ENCODE data around the gene BICD2. TPM values are rescaled to one million over a fixed set of nuclear protein-coding genes. Genes with fewer than 3 reads are reported as not detected.

The BICD2 gene
- total and polyA plus RNA-seq, 2 of the 8 experiments (the other 6 are each of a cell fraction or from before 2014, with no cell fraction given), result 6.6 to 22.8 TPM

DNA sequence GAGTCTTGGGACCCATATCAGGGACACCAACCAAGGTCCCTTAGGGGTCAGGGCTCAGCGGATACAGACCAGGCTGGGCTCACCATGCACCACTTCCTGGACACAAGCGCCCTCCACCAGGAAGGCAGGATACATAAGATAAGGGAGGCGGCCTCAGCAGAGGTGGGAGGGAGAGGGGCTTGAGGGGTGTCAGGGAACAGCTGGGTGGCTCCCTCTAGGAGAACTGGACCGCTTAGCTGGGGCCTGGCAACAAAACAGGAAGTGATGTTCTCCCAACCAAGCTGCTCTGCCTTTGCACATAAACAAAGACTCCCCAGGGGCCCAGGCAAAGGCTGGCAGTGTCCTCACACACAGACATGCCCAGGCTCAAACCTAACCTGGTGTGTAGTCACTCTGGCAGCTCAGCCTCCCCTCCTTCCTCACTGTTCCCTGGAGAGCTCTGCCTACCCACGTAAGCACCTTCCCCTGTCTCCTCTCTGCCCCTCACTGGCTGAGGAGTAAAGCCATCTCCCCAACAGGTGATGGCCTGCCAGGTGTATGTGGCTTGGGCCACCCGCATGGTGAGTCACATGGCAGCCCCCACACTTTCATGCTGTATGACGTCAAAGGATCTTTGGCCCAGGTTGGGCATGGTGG lies 5.8 kb upstream of the BICD2 start:
- POLR2A ChIA-PET (ENCODE audit: partially characterized antibody), result no interaction called here
- no peak overlapping the region for H3K23ac ChIP-seq (ENCODE audit: insufficient read length)
- DNase-seq (ENCODE audit: low read depth in 1 of 2, low spot score in 2 of 2) (no peak), FAIRE-seq (no peak)
- H2AFZ ChIP-seq (ENCODE audit: low read length), result peak overlapping the region; percentile 96
- H4K8ac ChIP-seq (ENCODE audit: extremely low read depth, insufficient read depth, low read length), result peak overlapping the region; percentile 90; the same call in 1 of the 2 replicates
- H2BK15ac ChIP-seq (ENCODE audit: low read length), result peak overlapping the region; percentile 90
- no peaks in the 10 kb centered on the region for H4K20me1 ChIP-seq (replicated peaks in 1 of 2; ENCODE audit: control insufficient read depth in 1 of 2, insufficient read depth in 2 of 2, low read length in 2 of 2)
- H3K36me3 ChIP-seq (ENCODE audit: control insufficient read depth in 2 of 4, insufficient read depth in 4 of 4, low read length in 3 of 4), result no peaks in the 10 kb centered on the region
- H3K9me3 ChIP-seq (ENCODE audit: insufficient read depth in 2 of 2, low read depth in 1 of 2, low read length in 1 of 2), result no peaks in the 10 kb centered on the region
- H2AK5ac ChIP-seq (ENCODE audit: low read depth, low read length), result no peak overlapping the region
- WGBS, 2 experiments (ENCODE audit: extremely low coverage in 1 of 2, insufficient coverage in 1 of 2, insufficient read length in 1 of 2, insufficient replicate concordance in 2 of 2, low coverage in 1 of 2, low lambda C conversion rate in 2 of 2, missing lambda C conversion rate in 1 of 2), result 77% methylated on average over 7 of the region's 7 CpGs; no CpG with 5 or more reads in 1 of the 2 experiments
- H3K18ac ChIP-seq (ENCODE audit: extremely low read depth, low read length), result peak overlapping the region; percentile 68; the same call in 1 of the 2 replicates
- H3K79me1 ChIP-seq (ENCODE audit: low read depth, low read length), result no peaks in the 10 kb centered on the region
- no peak for TF ChIP-seq RBBP5 (IDR thresholded peaks at IDR 0.05; ENCODE audit: borderline replicate concordance, low read depth, low read length)
- TF ChIP-seq TAF1 (IDR thresholded peaks at IDR 0.05; ENCODE audit: low read depth, low read length), result 0 out of 2 replicates have a peak, but pooled peaks have one; percentile 38
- TF ChIP-seq, protein P1, sequence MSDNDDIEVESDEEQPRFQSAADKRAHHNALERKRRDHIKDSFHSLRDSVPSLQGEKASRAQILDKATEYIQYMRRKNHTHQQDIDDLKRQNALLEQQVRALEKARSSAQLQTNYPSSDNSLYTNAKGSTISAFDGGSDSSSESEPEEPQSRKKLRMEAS (IDR thresholded peaks at IDR 0.05), result peak; percentile 58; the same call in 1 of the 2 replicates
- no peak for TF ChIP-seq SP1 (IDR thresholded peaks at IDR 0.05; ENCODE audit: low read depth, low read length)
- peak; percentile 36; the same call in 1 of the 2 replicates for TF ChIP-seq E2F6 (IDR thresholded peaks at IDR 0.05)
- no peak for TF ChIP-seq FOSL1 (IDR thresholded peaks at IDR 0.05; ENCODE audit: insufficient read depth, low read depth, low read length)
- no peak for TF ChIP-seq CBX5 (IDR thresholded peaks at IDR 0.05; ENCODE audit: low read depth, low read length)
- TF ChIP-seq POLR2A (IDR thresholded peaks at IDR 0.05; ENCODE audit: control extremely low read depth in 1 of 2, low read depth in 2 of 2, low read length in 2 of 2), result peak in 1 of 2 experiments; percentile 51; a peak in 1 of 3 replicates
- peak; percentile 27; the same call in 1 of the 2 replicates for TF ChIP-seq POLR2AphosphoS5 (IDR thresholded peaks at IDR 0.05; ENCODE audit: low read depth, low read length)
- TF ChIP-seq BACH1 (IDR thresholded peaks at IDR 0.05; ENCODE audit: low read length), result no peak
- H3K4me3 ChIP-seq (ENCODE audit: extremely low read depth in 1 of 4, insufficient read depth in 2 of 4, low read depth in 3 of 4, low read length in 4 of 4), result no peak overlapping the region
- CTCF ChIA-PET (ENCODE audit: partially characterized antibody), result interaction anchor here (0.6 to 3.4 kb wide), 10 partner anchors 10 to 268 kb away, joined by 3 to 16 read pairs (median 3); no protein-coding TSS in a partner anchor
- H3K4me1 ChIP-seq (replicated peaks in 1 of 4; ENCODE audit: control insufficient read depth in 3 of 4, insufficient read depth in 4 of 4, low read length in 3 of 4), result peaks cover 0 to 11% (median 3%) of the 10 kb centered on the region in 4 experiments; a peak in 3 of 7 replicates
- H3K27ac ChIP-seq (ENCODE audit: low read depth, low read length), result peak overlapping the region; percentile 38; the same call in 1 of the 2 replicates
- H4K91ac ChIP-seq (replicated peaks; ENCODE audit: insufficient read length, low read length), result peak overlapping the region; percentile 97
- no peaks in the 10 kb centered on the region for H3K27me3 ChIP-seq (replicated peaks in 1 of 4; ENCODE audit: control insufficient read depth in 3 of 4, extremely low read depth in 1 of 4, insufficient read depth in 3 of 4, low read length in 3 of 4)
- H2BK120ac ChIP-seq (replicated peaks; ENCODE audit: low read depth, low read length), result peak overlapping the region; percentile 51
- no peak overlapping the region for H3K4me2 ChIP-seq (ENCODE audit: insufficient read depth in 1 of 2, low read depth in 2 of 2, low read length in 2 of 2)
- peak overlapping the region; percentile 64; the same call in 1 of the 2 replicates for H2BK12ac ChIP-seq (ENCODE audit: low read depth, low read length)
- H3K14ac ChIP-seq (ENCODE audit: insufficient read length), result no peak overlapping the region
- H2BK20ac ChIP-seq (ENCODE audit: low read length), result 0 out of 2 replicates have a peak overlapping the region, but pooled peaks have one; percentile 23
- H3K4ac ChIP-seq (replicated peaks; ENCODE audit: insufficient read length, low read depth, low read length), result no peak overlapping the region
- peak overlapping the region; percentile 62 for H2BK5ac ChIP-seq (ENCODE audit: low read depth, low read length)
- H3K9ac ChIP-seq (replicated peaks in 1 of 4; ENCODE audit: extremely low read depth in 1 of 4, low read depth in 3 of 4, low read length in 3 of 4), result 0 out of 7 replicates have a peak overlapping the region, but pooled peaks of 1 of the 4 experiments have one; percentile 15
- no peak overlapping the region for H3K56ac ChIP-seq (replicated peaks; ENCODE audit: insufficient read length, low read depth, low read length)
- no peaks in the 10 kb centered on the region for H3K79me2 ChIP-seq (ENCODE audit: control insufficient read depth in 1 of 2, insufficient read depth in 2 of 2, low read length in 2 of 2)
- no peak overlapping the region for H4K5ac ChIP-seq (ENCODE audit: insufficient read length, low read depth, low read length)
- peaks cover 4% of the 10 kb centered on the region; the same call in 1 of the 2 replicates for H3K23me2 ChIP-seq (ENCODE audit: low read depth, low read length)

Data from H1 (cell line).